HepG2 (cell line): ENCODE data around the gene QDPR. TPM values are rescaled to one million over a fixed set of nuclear protein-coding genes. Genes with fewer than 3 reads are reported as not detected.
A peak's percentile ranks its signal among the peaks of the same experiment; 100 is the strongest.

Experiments
- ATAC-seq: fragments of 200-7000 bp; cut with Tn5 transposase; 3 replicates; pipeline ENCODE4 v1.9.1; 2020; ENCODE audit warnings: mild to moderate bottlenecking, moderate library complexity
- BruUV-seq: library from RNA; stranded (reverse); fragments of 400-500 nt; replicated peaks from 2 replicates; lab custom pipeline; 2021; lab: Mats Ljungman, UMichigan
- CTCF ChIA-PET: fragments of 300-600 bp; formaldehyde crosslinking; extraction: SDS; loops from one replicate; lab custom pipeline; 2021; ENCODE audit warnings: low total read pairs, inconsistent platforms, low intra/inter-chr PET ratio; lab: Yijun Ruan, JAX
- POLR2A ChIA-PET: fragments of 350-600 bp; sonication (Branson Sonifier 250); formaldehyde crosslinking; loops from one replicate; lab custom pipeline; 2020; ENCODE audit warnings: antibody characterized with exemption, inconsistent platforms; lab: Yijun Ruan, JAX
- DNase-seq: peaks from one replicate; pipeline ENCODE4 v3.0.0-alpha.2; 2015; ENCODE audit warnings: low spot score
- FAIRE-seq: peaks from 3 replicates; lab custom pipeline; 2011; peaks lifted over from hg19 to GRCh38; lab: Jason Lieb, UNC
- H2AFZ ChIP-seq: one replicate; pipeline ENCODE4 v1.6.1; 2011; ENCODE audit warnings: low read length, inconsistent platforms
- H3K27ac ChIP-seq: fragments of 300-600 bp; 3 replicates; pipeline ENCODE4 v1.8.0; 2011; ENCODE audit warnings: mixed run types, mild to moderate bottlenecking, mixed read lengths, low read length, inconsistent platforms; ENCODE audit not compliant: insufficient read depth; ENCODE audit errors: extremely low read length
- H3K27me3 ChIP-seq, 2 experiments: fragments of 200-600 bp in 1 of 2; 2 replicates in 1 of 2; 3 replicates in 1 of 2; pipeline versions ENCODE4 v1.6.0 to v1.8.0; 2011; ENCODE audit warnings: low read length in 2 of 2, mild to moderate bottlenecking in 2 of 2, moderate library complexity in 2 of 2, inconsistent platforms in 1 of 2; ENCODE audit not compliant: insufficient read depth in 2 of 2, control insufficient read depth in 1 of 2
- H3K36me3 ChIP-seq, 2 experiments: fragments of 200-600 bp in 1 of 2; replicated peaks in 1 of 2; 2 replicates in 1 of 2; 3 replicates in 1 of 2; pipeline versions ENCODE4 v1.5.1 to v1.8.0; 2011; ENCODE audit warnings: low read length in 2 of 2, inconsistent platforms in 1 of 2; ENCODE audit not compliant: insufficient read depth in 2 of 2, control insufficient read depth in 1 of 2
- H3K4me1 ChIP-seq: 2 replicates; pipeline ENCODE4 v1.5.1; 2012; ENCODE audit warnings: low read length, inconsistent platforms; ENCODE audit not compliant: insufficient read depth
- H3K4me2 ChIP-seq: 2 replicates; pipeline ENCODE4 v1.6.0; 2011; ENCODE audit warnings: low read depth, low read length, inconsistent platforms
- H3K4me3 ChIP-seq, 3 experiments: fragments of 200-600 bp in 1 of 3; sonication (generic), shearing (Covaris generic) in 1 of 3; replicated peaks in 1 of 3; 2 replicates each; pipeline ENCODE4 v1.5.1; 2011 to 2016; ENCODE audit warnings: low read length in 3 of 3, inconsistent platforms in 2 of 3, low read depth in 2 of 3, mild to moderate bottlenecking in 2 of 3, control low read depth in 1 of 3, mixed read lengths in 1 of 3; ENCODE audit not compliant: insufficient read depth in 1 of 3
- H3K79me2 ChIP-seq: one replicate; pipeline ENCODE4 v1.6.1; 2011; ENCODE audit warnings: low read length, inconsistent platforms; ENCODE audit not compliant: insufficient read depth
- H3K9ac ChIP-seq: 2 replicates; pipeline ENCODE4 v1.6.0; 2011; ENCODE audit warnings: mild to moderate bottlenecking, low read depth, low read length, inconsistent platforms; ENCODE audit not compliant: insufficient read depth
- H3K9me3 ChIP-seq: 2 replicates; pipeline ENCODE4 v1.5.1; 2012; ENCODE audit warnings: mild to moderate bottlenecking, low read length
- H4K20me1 ChIP-seq: 2 replicates; pipeline ENCODE4 v1.6.0; 2011; ENCODE audit warnings: inconsistent platforms, mild to moderate bottlenecking, low read length, moderate library complexity; ENCODE audit not compliant: insufficient read depth
- CC2D1A ChIP-seq: sonication (generic); formaldehyde crosslinking; IDR thresholded peaks from 2 replicates; pipeline ENCODE4 v1.8.1; 2023; ENCODE audit warnings: mild to moderate bottlenecking, missing genetic modification reagents
- PAWR ChIP-seq: sonication (generic); formaldehyde crosslinking; IDR thresholded peaks from 2 replicates; pipeline ENCODE4 v1.4.0; 2020; ENCODE audit warnings: missing genetic modification reagents, mild to moderate bottlenecking, borderline replicate concordance
- PRPF4 ChIP-seq: fragments of 200-400 bp; formaldehyde crosslinking; IDR thresholded peaks from 2 replicates; pipeline ENCODE4 v1.6.1; 2016; ENCODE audit warnings: low read length, low read depth; ENCODE audit not compliant: poor library complexity, severe bottlenecking
- RAD21 ChIP-seq: fragments of 450-650 bp; formaldehyde crosslinking; IDR thresholded peaks from 2 replicates; pipeline ENCODE4 v1.5.0; 2020; ENCODE audit warnings: mild to moderate bottlenecking
- SMC3 ChIP-seq: IDR thresholded peaks from 2 replicates; pipeline ENCODE4 v1.6.1; 2011; ENCODE audit warnings: low read length, improper control_type of control experiment
- STAG1 ChIP-seq: sonication (generic); formaldehyde crosslinking; IDR thresholded peaks from 2 replicates; pipeline ENCODE4 v1.4.0; 2020; ENCODE audit warnings: missing genetic modification reagents
- TSC22D2 ChIP-seq: sonication (generic); formaldehyde crosslinking; IDR thresholded peaks from 2 replicates; pipeline ENCODE4 v1.5.1; 2020; ENCODE audit warnings: missing genetic modification reagents, mild to moderate bottlenecking, borderline replicate concordance
- ZNF678 ChIP-seq: sonication (generic); formaldehyde crosslinking; IDR thresholded peaks from 2 replicates; pipeline ENCODE4 v1.4.0; 2020; ENCODE audit warnings: mild to moderate bottlenecking, missing genetic modification reagents
- in situ Hi-C: cut with HindIII; loops from 2 replicates; pipeline ENCODE4 v1.10.0; 2017; ENCODE audit warnings: low pct_unique_long_range_greater_than_20kb; ENCODE audit not compliant: extremely low pct_ligation_motif_present
- intact Hi-C: fragments of 100-400 bp; cut with micrococcal nuclease; formaldehyde crosslinking; loops from one replicate; pipeline ENCODE4 v1.10.0; 2022; ENCODE audit not compliant: unreplicated experiment
- polyA plus RNA-seq, 8 experiments: library from polyadenylated mRNA; depleted of rRNA in 3 of 8; stranded (reverse) in 7 of 8; unstranded in 1 of 8; fragments of >200 nt; fragmentation: Illumina TruSeq in 4 of 8; extraction: Trizol in 4 of 8; gene quantifications; 2 replicates each; pipeline versions ENCODE4 v1.2.1 to v1.2.3, GENCODE V29; 2011 to 2016; ENCODE audit warnings: low read depth in 4 of 8, missing spikeins in 1 of 8, mixed read lengths in 1 of 8; ENCODE audit not compliant: insufficient read depth in 1 of 8
- total RNA-seq, 5 experiments: library from RNA; depleted of rRNA; stranded (reverse); fragments of >200 nt; fragmentation: Illumina TruSeq; extraction: Trizol; gene quantifications; 2 replicates each; pipeline ENCODE4 v1.2.3, GENCODE V29; 2016; ENCODE audit warnings: low read depth in 1 of 5
- TF ChIP-seq, protein P1 (sequence below): sonication (generic); formaldehyde crosslinking; IDR thresholded peaks from 2 replicates; pipeline ENCODE4 v1.5.0; 2020; ENCODE audit warnings: mild to moderate bottlenecking, missing genetic modification reagents, moderate library complexity
- TF ChIP-seq, protein P2 (sequence below): IDR thresholded peaks from 2 replicates; pipeline ENCODE4 v1.6.1; 2016

Gene QDPR
- total and polyA plus RNA-seq, 2 of the 13 experiments (the other 11 are each of a cell fraction or from before 2014, with no cell fraction given), result 9.9 to 95.5 TPM

GRCh38 chr4:17447675-17448298 lies 64.1 kb downstream of the QDPR start:
- H3K4me2 ChIP-seq, result no peak overlapping the region
- intact Hi-C loops (loop anchor here (1.0 to 2.0 kb wide), 2 partner anchors 100 to 531 kb away; no protein-coding TSS in a partner anchor), in situ Hi-C loops (loop anchor here (10.0 kb wide), 1 partner anchor 103 kb away; no protein-coding TSS in a partner anchor)
- no peak overlapping the region for H3K27ac ChIP-seq
- TF ChIP-seq PAWR, result no peak
- no peak for TF ChIP-seq CC2D1A
- TF ChIP-seq, protein P1, sequence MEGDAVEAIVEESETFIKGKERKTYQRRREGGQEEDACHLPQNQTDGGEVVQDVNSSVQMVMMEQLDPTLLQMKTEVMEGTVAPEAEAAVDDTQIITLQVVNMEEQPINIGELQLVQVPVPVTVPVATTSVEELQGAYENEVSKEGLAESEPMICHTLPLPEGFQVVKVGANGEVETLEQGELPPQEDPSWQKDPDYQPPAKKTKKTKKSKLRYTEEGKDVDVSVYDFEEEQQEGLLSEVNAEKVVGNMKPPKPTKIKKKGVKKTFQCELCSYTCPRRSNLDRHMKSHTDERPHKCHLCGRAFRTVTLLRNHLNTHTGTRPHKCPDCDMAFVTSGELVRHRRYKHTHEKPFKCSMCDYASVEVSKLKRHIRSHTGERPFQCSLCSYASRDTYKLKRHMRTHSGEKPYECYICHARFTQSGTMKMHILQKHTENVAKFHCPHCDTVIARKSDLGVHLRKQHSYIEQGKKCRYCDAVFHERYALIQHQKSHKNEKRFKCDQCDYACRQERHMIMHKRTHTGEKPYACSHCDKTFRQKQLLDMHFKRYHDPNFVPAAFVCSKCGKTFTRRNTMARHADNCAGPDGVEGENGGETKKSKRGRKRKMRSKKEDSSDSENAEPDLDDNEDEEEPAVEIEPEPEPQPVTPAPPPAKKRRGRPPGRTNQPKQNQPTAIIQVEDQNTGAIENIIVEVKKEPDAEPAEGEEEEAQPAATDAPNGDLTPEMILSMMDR (CRISPR knock-in tag), result peak; percentile 89
- 0 out of 2 replicates have a peak, but pooled peaks have one; percentile 25 for TF ChIP-seq RAD21 (CRISPR knock-in tag)
- peak; percentile 68; the same call in 1 of the 2 replicates for TF ChIP-seq SMC3
- no peak for TF ChIP-seq TSC22D2 (CRISPR knock-in tag)
- no peak for TF ChIP-seq PRPF4
- TF ChIP-seq, protein P2, sequence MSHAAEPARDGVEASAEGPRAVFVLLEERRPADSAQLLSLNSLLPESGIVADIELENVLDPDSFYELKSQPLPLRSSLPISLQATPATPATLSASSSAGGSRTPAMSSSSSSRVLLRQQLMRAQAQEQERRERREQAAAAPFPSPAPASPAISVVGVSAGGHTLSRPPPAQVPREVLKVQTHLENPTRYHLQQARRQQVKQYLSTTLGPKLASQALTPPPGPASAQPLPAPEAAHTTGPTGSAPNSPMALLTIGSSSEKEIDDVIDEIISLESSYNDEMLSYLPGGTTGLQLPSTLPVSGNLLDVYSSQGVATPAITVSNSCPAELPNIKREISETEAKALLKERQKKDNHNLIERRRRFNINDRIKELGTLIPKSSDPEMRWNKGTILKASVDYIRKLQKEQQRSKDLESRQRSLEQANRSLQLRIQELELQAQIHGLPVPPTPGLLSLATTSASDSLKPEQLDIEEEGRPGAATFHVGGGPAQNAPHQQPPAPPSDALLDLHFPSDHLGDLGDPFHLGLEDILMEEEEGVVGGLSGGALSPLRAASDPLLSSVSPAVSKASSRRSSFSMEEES, result no peak
- TF ChIP-seq ZNF678 (CRISPR knock-in tag), result no peak
- TF ChIP-seq STAG1 (CRISPR knock-in tag), result peak; percentile 82
- FAIRE-seq (peak; percentile 94), ATAC-seq (peak; percentile 99), DNase-seq (peak; percentile 67)
- H2AFZ ChIP-seq, result no peak overlapping the region
- no peak overlapping the region for H3K9ac ChIP-seq
- no TSS peak for BruUV-seq
- no peaks in the 10 kb centered on the region for H4K20me1 ChIP-seq
- CTCF ChIA-PET, result interaction anchor here (1.2 to 1.9 kb wide), 3 partner anchors 100 to 1158 kb away, joined by 3 to 17 read pairs (median 5); no protein-coding TSS in a partner anchor
- no peaks in the 10 kb centered on the region; a peak in 1 of 5 replicates for H3K27me3 ChIP-seq
- H3K4me1 ChIP-seq, result no peaks in the 10 kb centered on the region
- no peaks in the 10 kb centered on the region for H3K9me3 ChIP-seq
- POLR2A ChIA-PET, result no interaction called here
- H3K4me3 ChIP-seq, result no peak overlapping the region
- no peaks in the 10 kb centered on the region for H3K79me2 ChIP-seq
- H3K36me3 ChIP-seq, result no peaks in the 10 kb centered on the region
